Measurements from ENCODE around the gene KIRREL3.
"Not testable (repeated sequence)": the region's sequence is repeated elsewhere in the genome, so short reads cannot be mapped to it uniquely, and the experiment has no call there.

KIRREL3 gene

DNA sequence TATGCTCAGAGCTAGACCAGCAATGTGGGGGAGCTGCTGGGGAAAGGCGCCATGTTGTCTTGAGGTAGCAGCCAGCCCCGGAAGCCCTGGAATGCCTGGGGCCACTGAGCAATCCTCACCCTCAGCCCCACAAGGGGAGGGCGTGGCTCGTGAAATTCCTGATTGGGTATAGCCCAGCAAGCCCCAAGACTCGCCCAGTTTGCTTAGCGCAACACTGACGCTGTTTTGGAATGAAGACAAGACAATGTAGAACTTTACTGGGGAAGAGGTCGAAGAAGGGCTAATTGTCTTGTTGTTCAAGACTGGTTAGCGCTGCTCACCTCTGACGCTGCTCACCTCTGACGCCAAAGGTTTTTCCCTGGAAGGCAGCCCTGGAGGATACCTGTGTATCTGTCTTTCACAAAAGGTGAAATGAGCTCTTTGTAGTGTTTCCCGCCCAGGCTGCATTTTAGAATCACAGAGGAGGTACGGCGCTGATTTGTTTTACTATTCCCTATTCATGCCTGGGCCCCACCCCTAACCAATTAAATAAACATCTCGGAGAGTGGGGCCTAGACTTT is 597.5 kb downstream of the KIRREL3 start:
- DNase-seq (ENCODE audit: low read depth): peak; percentile 85
- H3K4me3 ChIP-seq (ENCODE audit: low read length): no peak overlapping the region
- TF ChIP-seq, protein P1, sequence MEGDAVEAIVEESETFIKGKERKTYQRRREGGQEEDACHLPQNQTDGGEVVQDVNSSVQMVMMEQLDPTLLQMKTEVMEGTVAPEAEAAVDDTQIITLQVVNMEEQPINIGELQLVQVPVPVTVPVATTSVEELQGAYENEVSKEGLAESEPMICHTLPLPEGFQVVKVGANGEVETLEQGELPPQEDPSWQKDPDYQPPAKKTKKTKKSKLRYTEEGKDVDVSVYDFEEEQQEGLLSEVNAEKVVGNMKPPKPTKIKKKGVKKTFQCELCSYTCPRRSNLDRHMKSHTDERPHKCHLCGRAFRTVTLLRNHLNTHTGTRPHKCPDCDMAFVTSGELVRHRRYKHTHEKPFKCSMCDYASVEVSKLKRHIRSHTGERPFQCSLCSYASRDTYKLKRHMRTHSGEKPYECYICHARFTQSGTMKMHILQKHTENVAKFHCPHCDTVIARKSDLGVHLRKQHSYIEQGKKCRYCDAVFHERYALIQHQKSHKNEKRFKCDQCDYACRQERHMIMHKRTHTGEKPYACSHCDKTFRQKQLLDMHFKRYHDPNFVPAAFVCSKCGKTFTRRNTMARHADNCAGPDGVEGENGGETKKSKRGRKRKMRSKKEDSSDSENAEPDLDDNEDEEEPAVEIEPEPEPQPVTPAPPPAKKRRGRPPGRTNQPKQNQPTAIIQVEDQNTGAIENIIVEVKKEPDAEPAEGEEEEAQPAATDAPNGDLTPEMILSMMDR (IDR thresholded peaks at IDR 0.05; ENCODE audit: insufficient read depth, low read depth, low read length, missing control alignments): no peak

DNA sequence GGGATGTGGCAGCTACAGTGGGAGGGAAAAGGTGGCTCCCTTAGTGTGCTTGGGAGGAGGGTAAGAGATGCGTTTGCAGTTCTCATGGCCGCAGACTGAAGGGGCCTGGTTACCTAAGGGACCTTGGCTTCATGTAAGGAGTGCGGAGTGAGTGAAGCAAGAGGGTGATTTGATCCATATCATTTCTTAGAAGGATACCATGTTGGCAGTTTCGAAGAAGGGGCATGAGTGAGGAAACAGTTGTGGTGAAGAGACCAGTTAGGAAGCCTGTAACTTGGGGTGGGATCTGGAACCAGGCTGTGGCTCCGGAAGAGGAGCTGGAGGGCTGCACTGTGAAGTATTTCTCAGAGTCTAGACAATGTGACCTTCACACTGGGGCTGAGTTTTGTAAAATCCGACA is 600.1 kb downstream of the KIRREL3 start:
- no peak for DNase-seq (ENCODE audit: low read depth)
- TF ChIP-seq, protein P1 (IDR thresholded peaks at IDR 0.05; ENCODE audit: insufficient read depth, low read depth, low read length, missing control alignments): no peak

DNA sequence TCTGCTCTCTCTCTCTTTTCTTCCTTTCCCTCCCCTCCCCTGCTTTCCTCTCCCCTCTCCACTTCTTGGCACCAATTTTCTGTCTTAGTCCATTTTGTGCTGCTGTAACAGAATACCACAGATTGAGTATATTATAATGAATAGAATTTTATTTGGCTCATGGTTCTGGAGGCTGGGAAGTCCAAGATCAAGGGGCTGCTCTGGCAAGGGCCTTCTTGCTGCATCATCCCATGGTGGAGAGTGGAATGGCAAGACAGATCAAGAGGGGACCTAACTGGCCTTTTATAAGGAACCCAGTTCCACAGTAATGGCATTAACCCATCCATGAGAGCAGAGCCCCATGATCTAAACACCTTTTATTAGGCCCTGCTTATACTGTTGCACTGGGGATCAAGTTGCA is 600.6 kb downstream of the KIRREL3 start:
- H3K4me3 ChIP-seq (ENCODE audit: low read length): no peak overlapping the region
- DNase-seq (ENCODE audit: low read depth): no peak
- TF ChIP-seq, protein P1 (IDR thresholded peaks at IDR 0.05; ENCODE audit: insufficient read depth, low read depth, low read length, missing control alignments): no peak

More for the DNA sequence above, 600.1 kb downstream of the KIRREL3 start:
- no peak overlapping the region for H3K4me3 ChIP-seq (ENCODE audit: low read length)

DNA sequence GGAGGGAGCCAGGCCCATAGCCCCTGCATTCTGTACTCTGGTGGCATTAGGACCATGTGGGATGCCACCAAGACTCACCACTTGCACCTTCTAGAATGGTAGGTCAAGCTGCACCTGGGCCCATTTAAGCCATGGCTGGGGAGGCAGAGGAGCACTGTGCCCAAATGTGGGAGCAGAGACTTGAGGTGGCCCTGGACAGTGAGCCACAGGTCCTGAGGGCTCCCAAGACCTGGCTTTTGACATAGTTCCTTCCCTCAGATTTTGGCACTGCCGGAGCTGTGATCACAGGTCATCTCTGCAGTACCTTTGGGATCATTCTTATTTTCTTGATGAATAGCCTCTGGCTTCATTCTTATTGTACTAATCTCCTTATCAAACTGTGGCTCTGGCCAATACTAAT is 601.8 kb downstream of the KIRREL3 start:
- no peak for DNase-seq (ENCODE audit: low read depth)
- TF ChIP-seq, protein P1 (IDR thresholded peaks at IDR 0.05; ENCODE audit: insufficient read depth, low read depth, low read length, missing control alignments): no peak
- H3K4me3 ChIP-seq (ENCODE audit: low read length): no peak overlapping the region

DNA sequence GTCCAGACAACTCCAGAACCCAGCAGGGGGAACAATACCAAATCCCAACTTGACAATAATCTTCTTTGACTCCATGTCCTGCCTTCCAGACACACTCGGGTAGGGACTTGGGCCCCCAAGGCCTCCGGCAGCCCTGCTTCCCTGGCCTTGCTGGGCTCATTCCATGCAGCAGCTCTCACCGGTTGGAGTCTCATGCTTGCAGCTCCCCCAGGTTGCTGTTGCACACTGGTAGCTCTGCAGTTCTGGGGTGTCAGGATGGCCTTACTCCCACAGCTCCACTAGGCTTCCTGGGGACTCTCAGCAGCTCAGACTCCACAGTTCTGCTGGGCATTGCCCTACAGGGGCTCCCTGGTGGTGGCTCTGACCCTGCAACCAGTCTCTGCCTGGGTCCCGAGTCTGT is 602.3 kb downstream of the KIRREL3 start:
- H3K4me3 ChIP-seq (ENCODE audit: low read length): no peak overlapping the region
- TF ChIP-seq, protein P1 (IDR thresholded peaks at IDR 0.05; ENCODE audit: insufficient read depth, low read depth, low read length, missing control alignments): no peak
- no peak for DNase-seq (ENCODE audit: low read depth)

DNA sequence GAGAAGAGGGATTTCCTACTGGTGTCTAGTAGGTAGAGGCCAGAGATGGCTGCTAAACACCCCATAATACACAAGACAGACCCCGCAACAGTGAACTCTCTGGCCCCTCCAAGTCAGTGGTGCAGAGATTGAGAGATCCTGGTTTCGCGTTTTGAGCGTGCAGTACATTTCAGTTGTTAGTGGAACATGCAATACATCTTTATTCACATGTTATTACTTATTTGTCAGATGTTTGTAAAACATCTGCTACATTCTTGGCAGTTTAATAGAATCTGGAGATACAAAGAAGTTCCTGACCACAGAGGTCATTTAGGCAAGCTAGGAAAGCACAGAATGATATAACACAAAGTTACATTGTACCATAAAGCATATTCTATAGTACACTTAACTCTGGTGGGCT is 603.6 kb downstream of the KIRREL3 start:
- no peak for DNase-seq (ENCODE audit: low read depth)
- no peak overlapping the region for H3K4me3 ChIP-seq (ENCODE audit: low read length)
- TF ChIP-seq, protein P1 (IDR thresholded peaks at IDR 0.05; ENCODE audit: insufficient read depth, low read depth, low read length, missing control alignments): no peak

DNA sequence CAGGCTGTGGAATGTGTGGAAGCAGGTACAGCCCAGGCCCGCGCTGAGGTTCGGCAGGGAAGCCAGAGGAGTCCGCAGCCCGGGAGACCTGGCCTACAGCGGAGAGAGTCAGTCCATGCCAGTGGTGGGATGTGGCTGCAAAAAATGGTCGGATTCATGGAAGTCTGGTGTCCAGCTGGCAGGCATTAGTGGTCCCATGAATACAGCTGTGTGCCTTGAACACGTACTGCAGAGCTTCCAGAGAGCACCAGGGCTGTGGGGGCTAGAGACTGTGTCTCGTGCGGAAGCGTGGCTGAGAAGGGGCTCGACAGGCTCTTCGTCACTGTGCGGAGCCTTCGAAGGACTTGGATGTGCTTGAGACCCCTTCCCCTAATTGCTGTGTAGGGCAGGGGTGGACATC is 604.3 kb downstream of the KIRREL3 start:
- DNase-seq (ENCODE audit: low read depth); H3K4me3 ChIP-seq (ENCODE audit: low read length): not testable (repeated sequence)

DNA sequence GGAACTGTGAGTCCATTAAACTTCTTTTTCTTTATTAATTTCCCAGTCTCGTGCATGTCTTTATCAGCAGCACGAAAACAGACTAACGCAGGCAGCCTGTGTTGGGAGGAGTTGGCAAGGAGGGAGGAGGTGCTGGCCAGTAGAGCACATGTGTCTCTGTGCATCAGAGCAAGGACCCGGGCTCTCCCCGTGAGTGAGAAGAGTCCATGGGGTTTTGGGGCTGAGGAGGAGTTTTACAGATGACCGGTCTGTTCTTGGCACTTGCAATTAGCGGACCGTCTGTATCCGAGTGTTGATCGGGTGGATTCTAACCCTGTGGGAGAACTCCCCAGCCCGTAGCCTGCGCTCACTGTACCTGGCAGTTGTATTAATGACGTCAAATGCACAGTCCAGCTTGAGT is 604.8 kb downstream of the KIRREL3 start:
- DNase-seq (ENCODE audit: low read depth); H3K4me3 ChIP-seq (ENCODE audit: low read length): not testable (repeated sequence)

DNA sequence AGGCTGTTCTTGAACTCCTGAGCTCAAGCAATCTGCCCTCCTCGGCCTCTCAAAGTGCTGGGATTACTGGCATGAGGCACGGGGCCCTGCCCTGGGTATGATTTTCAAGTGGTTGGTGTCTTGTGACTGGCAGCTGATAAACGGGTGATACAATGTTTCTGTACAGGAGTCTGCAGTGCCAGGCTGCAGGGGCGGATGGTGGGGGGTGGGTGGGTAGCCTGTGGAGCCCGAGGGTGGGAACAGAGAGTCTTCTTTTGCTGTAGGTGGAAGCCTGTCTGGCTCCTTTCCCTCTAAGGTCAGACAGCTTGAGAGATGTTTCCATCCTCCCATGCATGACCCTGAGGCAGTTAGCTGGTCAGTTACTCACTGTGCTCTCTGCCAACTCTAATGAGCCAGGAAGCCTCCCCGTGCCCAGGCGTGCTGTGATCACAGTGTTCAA is 605.9 kb downstream of the KIRREL3 start:
- not testable (repeated sequence) for H3K4me3 ChIP-seq (ENCODE audit: low read length)
- DNase-seq (ENCODE audit: low read depth): peak; percentile 51

Measured in epithelial cell of esophagus (primary cell).